SK-N-SH treated with all-trans-retinoic acid at 6 μM for 48 hours (cell line): ENCODE results near the gene LPAR2.

ENCODE experiments used
- ARNTL ChIP-seq: fragments of 450-650 bp; formaldehyde crosslinking; IDR thresholded peaks from 2 replicates; pipeline ENCODE4 v1.5.0; 2020; ENCODE audit warnings: low read depth, mild to moderate bottlenecking, moderate library complexity, borderline replicate concordance
- ESRRG ChIP-seq: fragments of 250-450 bp; sonication (Bioruptor Pico); IDR thresholded peaks from 2 replicates; pipeline ENCODE4 v1.6.1; 2021; ENCODE audit warnings: mild to moderate bottlenecking
- RARB ChIP-seq: fragments of 250-450 bp; sonication (Bioruptor Pico); IDR thresholded peaks from 2 replicates; pipeline ENCODE4 v1.8.0; 2021; ENCODE audit warnings: mild to moderate bottlenecking, moderate library complexity
- ZFP3 ChIP-seq: fragments of 250-450 bp; sonication (Bioruptor Pico); IDR thresholded peaks from 2 replicates; pipeline ENCODE4 v1.5.0; 2020; ENCODE audit warnings: mild to moderate bottlenecking, moderate library complexity
- TF ChIP-seq, protein P1 (sequence below): fragments of 250-450 bp; sonication (Bioruptor Pico); IDR thresholded peaks from 2 replicates; pipeline ENCODE4 v1.8.0; 2021; ENCODE audit warnings: low read depth, mild to moderate bottlenecking, moderate library complexity, borderline replicate concordance

DNA sequence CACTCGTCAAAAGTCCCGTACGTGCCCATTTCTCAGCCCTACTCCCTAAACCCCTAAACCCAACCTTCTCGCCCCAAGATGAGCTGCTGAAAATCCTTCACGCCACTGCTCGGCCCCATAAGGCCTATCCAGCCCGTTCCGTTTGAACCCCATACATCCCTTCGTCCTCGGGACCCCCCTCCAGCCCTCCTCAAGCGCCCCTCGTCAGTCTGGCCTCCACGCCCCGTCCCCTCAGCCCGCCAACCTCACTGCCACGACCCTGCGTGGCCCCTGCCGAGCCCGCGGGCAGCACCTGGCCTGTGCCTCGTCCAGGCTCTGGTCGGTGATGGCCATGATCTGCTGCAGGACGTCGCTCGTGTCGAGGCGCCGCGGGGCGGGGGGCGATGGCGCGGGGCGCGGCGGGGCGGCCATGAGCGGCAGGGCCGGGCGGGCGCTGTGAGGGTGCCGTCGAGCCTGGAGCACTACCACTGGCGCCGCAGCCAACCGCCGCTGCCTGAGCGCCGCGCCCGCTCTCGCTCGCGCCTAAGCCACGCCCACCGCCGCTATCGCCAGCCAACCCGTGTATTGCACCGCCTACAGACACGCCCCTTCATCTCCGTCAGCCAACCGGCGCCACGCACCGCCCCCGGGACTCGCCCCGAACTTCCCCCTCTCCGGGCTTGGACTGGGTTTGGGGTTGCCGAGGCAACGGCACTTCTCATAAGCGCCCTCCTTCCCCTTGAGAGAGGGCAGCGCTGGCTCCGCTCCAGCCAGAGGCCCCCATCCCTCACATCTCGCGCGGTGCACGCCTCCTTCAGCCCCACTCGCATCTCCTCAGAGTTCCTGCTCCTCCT is 9.6 kb downstream of the LPAR2 start, which contains the start of gene PBX4:
- no peak for TF ChIP-seq ARNTL (CRISPR knock-in tag)
- TF ChIP-seq RARB (CRISPR knock-in tag) = no peak
- TF ChIP-seq ESRRG = no peak
- TF ChIP-seq ZFP3 = no peak
- TF ChIP-seq, protein P1, sequence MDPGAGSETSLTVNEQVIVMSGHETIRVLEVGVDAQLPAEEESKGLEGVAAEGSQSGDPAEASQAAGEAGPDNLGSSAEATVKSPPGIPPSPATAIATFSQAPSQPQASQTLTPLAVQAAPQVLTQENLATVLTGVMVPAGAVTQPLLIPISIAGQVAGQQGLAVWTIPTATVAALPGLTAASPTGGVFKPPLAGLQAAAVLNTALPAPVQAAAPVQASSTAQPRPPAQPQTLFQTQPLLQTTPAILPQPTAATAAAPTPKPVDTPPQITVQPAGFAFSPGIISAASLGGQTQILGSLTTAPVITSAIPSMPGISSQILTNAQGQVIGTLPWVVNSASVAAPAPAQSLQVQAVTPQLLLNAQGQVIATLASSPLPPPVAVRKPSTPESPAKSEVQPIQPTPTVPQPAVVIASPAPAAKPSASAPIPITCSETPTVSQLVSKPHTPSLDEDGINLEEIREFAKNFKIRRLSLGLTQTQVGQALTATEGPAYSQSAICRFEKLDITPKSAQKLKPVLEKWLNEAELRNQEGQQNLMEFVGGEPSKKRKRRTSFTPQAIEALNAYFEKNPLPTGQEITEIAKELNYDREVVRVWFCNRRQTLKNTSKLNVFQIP (CRISPR knock-in tag) = no peak
